ENCODE measurements around the gene TMEM209. TPM values are rescaled to one million over a fixed set of nuclear protein-coding genes. Genes with fewer than 3 reads are reported as not detected.
"Not testable (repeated sequence)": the region's sequence is repeated elsewhere in the genome, so short reads cannot be mapped to it uniquely, and the experiment has no call there.

The TMEM209 gene
- total RNA-seq (2014; rRNA removed; shearing (Covaris generic)), result 11.7 and 16.4 TPM in 2 replicates
- polyA plus RNA-seq (2016; fragmentation: Nextera tagmentation; extraction: Ambion mirVana), result 17.0 and 18.3 TPM in 2 replicates

DNA sequence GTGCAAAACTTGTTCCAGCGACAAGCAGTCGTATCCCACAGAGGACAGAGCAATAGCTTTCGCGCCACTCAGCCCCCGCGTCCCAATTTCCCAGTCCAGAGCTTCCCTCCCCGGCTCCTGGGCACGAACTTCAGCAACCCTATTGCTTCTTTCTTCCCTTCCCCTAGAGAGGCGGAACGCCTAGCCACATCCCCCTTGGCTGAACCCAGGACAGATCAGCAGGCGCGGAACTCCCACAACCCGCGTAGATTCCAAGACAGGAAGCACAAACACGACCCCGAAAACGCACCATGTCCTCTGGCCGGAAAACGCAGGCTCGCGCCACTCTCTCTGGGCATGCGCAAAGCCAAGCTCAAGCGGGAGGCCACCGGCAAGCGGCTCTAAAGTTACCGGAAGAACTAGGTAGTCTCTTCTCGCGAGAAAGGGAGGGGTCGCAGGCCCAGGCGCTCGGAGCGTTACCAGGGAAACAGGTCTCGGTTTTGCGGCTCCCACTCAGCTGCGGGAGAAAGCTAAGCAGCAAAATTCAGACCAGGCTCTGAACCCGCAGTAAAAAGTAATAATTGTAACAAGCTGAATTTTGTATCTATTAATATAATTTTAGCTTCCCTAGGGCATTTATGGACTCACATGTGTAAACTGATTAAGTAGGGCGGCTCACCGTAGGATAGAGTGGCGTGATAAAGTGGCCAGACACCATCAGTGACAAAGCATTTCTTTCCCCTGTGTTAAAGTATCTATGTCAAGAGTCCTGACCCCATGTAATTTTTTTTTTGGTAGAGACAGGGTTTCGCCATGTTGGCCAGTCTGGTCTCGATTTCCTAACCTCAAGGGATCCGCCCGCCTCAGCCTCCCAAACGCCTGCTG lies at the start of gene TMEM209:
TSS of gene TMEM209 (minus strand) at position 323 of the 864 bp plus-strand sequence. CDS start at position 292, 31 bp downstream.
- in situ Hi-C loops (cut with MboI), result no loop called here
- peak within 1 kb of the TSS; percentile 93 for H3K4me3 ChIP-seq
- peaks cover 30% of the 10 kb centered on the region for H3K4me1 ChIP-seq (ENCODE audit: insufficient read depth)
- 8 to 9% methylated on average over 44 of the region's 44 CpGs for WGBS, 2 experiments (ENCODE audit: low coverage in 1 of 2, low lambda C conversion rate in 2 of 2, missing lambda C conversion rate in 2 of 2)
- peak; percentile 99 for DNase-seq
- no peaks in the 10 kb centered on the region for H3K9me2 ChIP-seq (ENCODE audit: insufficient read depth)
- H3K9ac ChIP-seq, result peak within 1 kb of the TSS; percentile 95
- H3K27ac ChIP-seq, result peak within 1 kb of the TSS; percentile 87
- H3K27me3 ChIP-seq (replicated peaks; ENCODE audit: insufficient read depth), result no peaks in the 10 kb centered on the region
- H3K9me3 ChIP-seq (ENCODE audit: low read depth), result no peaks in the 10 kb centered on the region
- H2AFZ ChIP-seq, result peak within 1 kb of the TSS; percentile 96
- H3K4me2 ChIP-seq (ENCODE audit: unreplicated experiment), result peak within 1 kb of the TSS; percentile 91
- peaks cover 12% of the 10 kb centered on the region for H3K79me2 ChIP-seq (ENCODE audit: insufficient read depth)
- H4K20me1 ChIP-seq (ENCODE audit: insufficient read depth), result no peaks in the 10 kb centered on the region
- H3K36me3 ChIP-seq (ENCODE audit: low read depth), result peaks cover 17% of the 10 kb centered on the region; the same call in 1 of the 2 replicates
- no peak for TF ChIP-seq EZH2 (IDR thresholded peaks at IDR 0.05; ENCODE audit: insufficient read depth, poor library complexity, severe bottlenecking)
- TF ChIP-seq EZH2phosphoT487 (IDR thresholded peaks at IDR 0.05; ENCODE audit: insufficient read depth, low read depth), result no peak
- peaks cover 23% of the 10 kb centered on the region for H3F3A ChIP-seq (ENCODE audit: insufficient read depth)

DNA sequence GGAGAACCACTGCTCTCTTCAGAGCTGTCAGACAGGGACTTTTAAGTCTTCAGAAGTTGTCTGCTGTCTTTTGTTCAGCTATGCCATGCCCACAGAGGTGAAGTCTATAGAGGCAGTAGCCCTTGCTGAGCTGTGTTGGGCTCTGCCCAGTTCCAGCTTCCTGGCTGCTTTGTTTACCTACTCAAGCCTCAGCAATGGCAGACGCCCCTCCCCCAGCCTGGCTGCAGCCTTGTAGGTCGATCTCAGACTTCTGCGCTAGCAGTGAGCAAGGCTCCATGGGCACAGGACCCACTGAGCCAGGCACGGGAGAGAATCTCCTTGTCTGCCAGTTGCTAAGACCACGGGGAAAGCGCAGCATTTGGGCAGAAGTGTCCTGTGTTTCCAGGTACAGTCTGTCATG lies 49.3 kb upstream of the TMEM209 start:
- no peaks in the 10 kb centered on the region for H3K9me2 ChIP-seq (ENCODE audit: insufficient read depth)
- H3K27ac ChIP-seq, result no peak overlapping the region
- no peaks in the 10 kb centered on the region for H3F3A ChIP-seq (ENCODE audit: insufficient read depth)
- in situ Hi-C loops (cut with MboI), result no loop called here
- TF ChIP-seq EZH2phosphoT487 (IDR thresholded peaks at IDR 0.05; ENCODE audit: insufficient read depth, low read depth), result no peak
- no peak for TF ChIP-seq EZH2 (IDR thresholded peaks at IDR 0.05; ENCODE audit: insufficient read depth, poor library complexity, severe bottlenecking)
- H3K36me3 ChIP-seq (ENCODE audit: low read depth), result no peaks in the 10 kb centered on the region
- DNase-seq, result no peak
- H3K4me3 ChIP-seq, result no peak overlapping the region
- no peak overlapping the region for H2AFZ ChIP-seq
- H3K79me2 ChIP-seq (ENCODE audit: insufficient read depth), result no peaks in the 10 kb centered on the region
- H3K9ac ChIP-seq, result no peak overlapping the region
- no peaks in the 10 kb centered on the region for H3K4me1 ChIP-seq (ENCODE audit: insufficient read depth)
- H3K4me2 ChIP-seq (ENCODE audit: unreplicated experiment), result no peak overlapping the region
- H3K27me3 ChIP-seq (replicated peaks; ENCODE audit: insufficient read depth), result no peaks in the 10 kb centered on the region; the same call in 1 of the 2 replicates
- H3K9me3 ChIP-seq (ENCODE audit: low read depth), result peaks cover 11% of the 10 kb centered on the region
- WGBS, 2 experiments (ENCODE audit: low coverage in 1 of 2, low lambda C conversion rate in 2 of 2, missing lambda C conversion rate in 2 of 2), result 56 to 59% methylated on average over 6 of the region's 6 CpGs
- H4K20me1 ChIP-seq (ENCODE audit: insufficient read depth), result no peaks in the 10 kb centered on the region

DNA sequence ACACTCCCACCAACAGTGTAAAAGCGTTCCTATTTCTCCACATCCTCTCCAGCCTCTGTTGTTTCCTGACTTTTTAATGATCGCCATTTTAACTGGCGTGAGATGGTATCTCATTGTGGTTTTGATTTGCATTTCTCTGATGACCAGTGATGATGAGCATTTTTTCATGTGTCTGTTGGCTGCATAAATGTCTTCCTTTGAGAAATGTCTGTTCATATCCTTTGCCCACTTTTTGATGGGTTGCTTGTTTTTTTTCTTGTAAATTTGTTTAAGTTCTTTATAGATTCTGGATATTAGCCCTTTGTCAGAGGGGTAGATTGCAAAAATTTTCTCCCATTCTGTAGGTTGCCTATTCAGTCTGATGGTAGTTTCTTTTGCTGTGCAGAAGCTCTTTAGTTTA lies 44.4 kb upstream of the TMEM209 start:
- in situ Hi-C loops (cut with MboI), result loop anchor here (25.0 kb wide), 1 partner anchor 463 kb away; no protein-coding TSS in a partner anchor
- not testable (repeated sequence) for H3K9me2 ChIP-seq (ENCODE audit: insufficient read depth)

DNA sequence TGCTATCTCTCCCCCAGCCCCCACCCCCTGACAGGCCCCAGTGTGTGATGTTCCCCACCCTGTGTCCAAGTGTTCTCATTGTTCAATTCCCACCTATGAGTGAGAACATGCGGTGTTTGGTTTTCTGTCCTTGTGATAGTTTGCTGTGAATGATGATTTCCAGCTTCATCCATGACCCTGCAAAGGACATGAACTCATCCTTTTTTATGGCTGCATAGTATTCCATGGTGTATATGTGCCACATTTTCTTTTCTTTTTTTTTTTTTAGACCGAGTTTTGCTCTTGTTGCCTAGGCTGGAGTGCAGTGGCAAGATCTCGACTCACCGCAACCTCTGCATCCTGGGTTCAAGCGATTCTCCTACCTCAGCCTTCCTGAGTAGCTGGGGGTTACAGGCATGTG lies 43.6 kb upstream of the TMEM209 start:
- H4K20me1 ChIP-seq (ENCODE audit: insufficient read depth); H3K36me3 ChIP-seq (ENCODE audit: low read depth); H2AFZ ChIP-seq; H3K27me3 ChIP-seq (replicated peaks; ENCODE audit: insufficient read depth); H3K79me2 ChIP-seq (ENCODE audit: insufficient read depth); H3K4me1 ChIP-seq (ENCODE audit: insufficient read depth); DNase-seq; H3K4me3 ChIP-seq; H3K9ac ChIP-seq; H3K9me2 ChIP-seq (ENCODE audit: insufficient read depth); H3K9me3 ChIP-seq (ENCODE audit: low read depth); H3F3A ChIP-seq (ENCODE audit: insufficient read depth); H3K4me2 ChIP-seq (ENCODE audit: unreplicated experiment); H3K27ac ChIP-seq: not testable (repeated sequence)
- WGBS, 2 experiments (ENCODE audit: low coverage in 1 of 2, low lambda C conversion rate in 2 of 2, missing lambda C conversion rate in 2 of 2), result 64 to 65% methylated on average over 5 of the region's 5 CpGs
- in situ Hi-C loops (cut with MboI), result loop anchor here (25.0 kb wide), 1 partner anchor 463 kb away; no protein-coding TSS in a partner anchor

More for the DNA sequence above, 44.4 kb upstream of the TMEM209 start:
- H3F3A ChIP-seq (ENCODE audit: insufficient read depth); H4K20me1 ChIP-seq (ENCODE audit: insufficient read depth); H3K4me1 ChIP-seq (ENCODE audit: insufficient read depth); H3K27ac ChIP-seq; DNase-seq; H3K4me3 ChIP-seq; H3K4me2 ChIP-seq (ENCODE audit: unreplicated experiment); H3K79me2 ChIP-seq (ENCODE audit: insufficient read depth); H2AFZ ChIP-seq; H3K9ac ChIP-seq; H3K27me3 ChIP-seq (replicated peaks; ENCODE audit: insufficient read depth); H3K9me3 ChIP-seq (ENCODE audit: low read depth); H3K36me3 ChIP-seq (ENCODE audit: low read depth): not testable (repeated sequence)
- WGBS, 2 experiments (ENCODE audit: low coverage in 1 of 2, low lambda C conversion rate in 2 of 2, missing lambda C conversion rate in 2 of 2), result 86 to 92% methylated on average over 3 of the region's 3 CpGs

DNA sequence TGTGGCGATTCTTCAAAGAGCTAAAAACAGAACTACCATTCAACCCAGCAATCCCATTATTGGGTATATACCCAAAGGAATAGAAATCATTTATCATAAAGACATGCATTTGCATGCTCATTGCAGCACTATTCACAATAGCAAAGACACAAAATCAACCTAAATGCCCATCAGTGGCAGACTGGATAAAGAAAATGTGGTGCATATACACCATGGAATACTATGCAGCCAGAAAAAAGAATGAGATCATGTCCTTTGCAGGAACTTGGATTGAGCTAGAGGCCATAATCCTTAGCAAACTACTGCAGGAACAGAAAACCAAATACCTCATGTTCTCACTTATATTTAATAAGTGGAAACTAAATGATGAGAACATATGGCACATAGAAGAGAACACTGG lies 41.3 kb upstream of the TMEM209 start:
- not testable (repeated sequence) for H3K9me3 ChIP-seq (ENCODE audit: low read depth); DNase-seq; H3K79me2 ChIP-seq (ENCODE audit: insufficient read depth); H4K20me1 ChIP-seq (ENCODE audit: insufficient read depth); H3K4me2 ChIP-seq (ENCODE audit: unreplicated experiment); H3K4me3 ChIP-seq; H2AFZ ChIP-seq; H3K27ac ChIP-seq; H3K36me3 ChIP-seq (ENCODE audit: low read depth); H3K9ac ChIP-seq; H3K27me3 ChIP-seq (replicated peaks; ENCODE audit: insufficient read depth); H3K9me2 ChIP-seq (ENCODE audit: insufficient read depth)
- WGBS, 2 experiments (ENCODE audit: low coverage in 1 of 2, low lambda C conversion rate in 2 of 2, missing lambda C conversion rate in 2 of 2), result 63 to 77% methylated on average over 1 of the region's 1 CpG
- Histone ChIP-seq H3K4me1 (ENCODE audit: insufficient read depth) (peaks cover 13% of the 10 kb centered on the region), H3F3A (ENCODE audit: insufficient read depth) (peaks cover 11% of the 10 kb centered on the region; the same call in 1 of the 2 replicates)
- in situ Hi-C loops (cut with MboI), result loop anchor here (25.0 kb wide), 1 partner anchor 466 kb away; no protein-coding TSS in a partner anchor

DNA sequence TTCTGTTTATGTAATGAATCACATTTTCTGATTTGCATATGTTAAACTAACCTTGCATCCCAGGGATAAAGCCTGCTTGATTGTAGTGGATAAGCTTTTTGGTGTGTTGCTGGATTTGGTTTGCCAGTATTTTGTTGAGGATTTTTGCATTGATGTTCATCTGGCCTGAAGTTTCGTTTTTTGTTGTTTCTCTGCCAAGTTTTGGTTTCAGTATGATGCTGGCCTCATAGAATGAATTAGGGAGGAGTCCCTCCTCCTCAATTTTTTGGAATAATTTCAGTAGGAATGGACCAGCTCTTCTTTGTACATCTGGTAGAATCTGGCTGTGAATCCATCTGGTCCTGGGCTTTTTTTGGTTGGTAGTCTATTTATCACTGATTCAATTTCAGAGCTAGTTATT lies 38.3 kb upstream of the TMEM209 start:
- in situ Hi-C loops (cut with MboI), result loop anchor here (25.0 kb wide), 1 partner anchor 469 kb away; no protein-coding TSS in a partner anchor
- peaks cover 13% of the 10 kb centered on the region for H3K4me1 ChIP-seq (ENCODE audit: insufficient read depth)
- peak overlapping the region; percentile 28; the same call in 1 of the 2 replicates for H2AFZ ChIP-seq
- peak; percentile 26 for DNase-seq
- H3K9ac ChIP-seq; H3K27ac ChIP-seq; H3K36me3 ChIP-seq (ENCODE audit: low read depth); H3K27me3 ChIP-seq (replicated peaks; ENCODE audit: insufficient read depth); H3K4me2 ChIP-seq (ENCODE audit: unreplicated experiment); H3K9me2 ChIP-seq (ENCODE audit: insufficient read depth); H3K79me2 ChIP-seq (ENCODE audit: insufficient read depth); H3K9me3 ChIP-seq (ENCODE audit: low read depth); H4K20me1 ChIP-seq (ENCODE audit: insufficient read depth): not testable (repeated sequence)
- WGBS, 2 experiments (ENCODE audit: low coverage in 1 of 2, low lambda C conversion rate in 2 of 2, missing lambda C conversion rate in 2 of 2), result 5 to 15% methylated on average over 1 of the region's 1 CpG
- peaks cover 11% of the 10 kb centered on the region; the same call in 1 of the 2 replicates for H3F3A ChIP-seq (ENCODE audit: insufficient read depth)
- 0 out of 2 replicates have a peak overlapping the region, but pooled peaks have one; percentile 7 for H3K4me3 ChIP-seq
